GM11168 (cell line): ENCODE measurements around the gene TTLL1.
"Not testable (repeated sequence)": the region's sequence is repeated elsewhere in the genome, so short reads cannot be mapped to it uniquely, and the experiment has no call there.

ENCODE experiments used
- in situ Hi-C: fragments of 300-500 bp; cut with MboI; formaldehyde crosslinking; loops from one replicate; pipeline ENCODE4 v1.12.0; 2022; ENCODE audit warnings: low sequenced_read_pairs; ENCODE audit not compliant: unreplicated experiment

The TTLL1 gene

GRCh38 chr22:43079742-43080141 is 9.4 kb downstream of the TTLL1 start:
- in situ Hi-C loops, result no loop called here

GRCh38 chr22:43078522-43078921 is 10.7 kb downstream of the TTLL1 start:
- in situ Hi-C loops, result no loop called here

GRCh38 chr22:43077121-43077877 is 11.9 kb downstream of the TTLL1 start:
- in situ Hi-C loops, result no loop called here

GRCh38 chr22:43066844-43067385 is 22.3 kb downstream of the TTLL1 start:
- in situ Hi-C loops, result no loop called here

- in situ Hi-C loops, result no loop called here
Observed at GRCh38 chr22:43066134-43066533, 23.1 kb downstream of the TTLL1 start.

- in situ Hi-C loops, result no loop called here
Observed at GRCh38 chr22:43060183-43060582, 29.0 kb downstream of the TTLL1 start.

- in situ Hi-C loops, result no loop called here
Observed at GRCh38 chr22:43057641-43058040, 31.6 kb downstream of the TTLL1 start.

GRCh38 chr22:43053176-43053575 is 36.0 kb downstream of the TTLL1 start:
- in situ Hi-C loops, result no loop called here

GRCh38 chr22:43050995-43051394 is 38.2 kb downstream of the TTLL1 start:
- in situ Hi-C loops, result no loop called here

GRCh38 chr22:43047605-43048004 is 41.6 kb downstream of the TTLL1 start:
- in situ Hi-C loops, result no loop called here

GRCh38 chr22:43044290-43044712 is 44.9 kb downstream of the TTLL1 start:
- in situ Hi-C loops, result no loop called here

- in situ Hi-C loops, result no loop called here
Observed at GRCh38 chr22:43042101-43042780, 47.0 kb downstream of the TTLL1 start.

GRCh38 chr22:43039800-43040199 is 49.4 kb downstream of the TTLL1 start:
- in situ Hi-C loops, result loop anchor here (10.0 kb wide), 1 partner anchor 155 kb away; no protein-coding TSS in a partner anchor

- in situ Hi-C loops, result loop anchor here (10.0 kb wide), 1 partner anchor 154 kb away; no protein-coding TSS in a partner anchor
Observed at GRCh38 chr22:43038325-43038724, 50.9 kb downstream of the TTLL1 start.

- in situ Hi-C loops, result loop anchor here (10.0 kb wide), 1 partner anchor 152 kb away; no protein-coding TSS in a partner anchor
Observed at GRCh38 chr22:43036282-43036829, 52.8 kb downstream of the TTLL1 start.

- in situ Hi-C loops, result loop anchor here (10.0 kb wide), 1 partner anchor 150 kb away; no protein-coding TSS in a partner anchor
Observed at GRCh38 chr22:43035250-43035649, 53.9 kb downstream of the TTLL1 start.

- in situ Hi-C loops, result loop anchor here (10.0 kb wide), 1 partner anchor 147 kb away; no protein-coding TSS in a partner anchor
Observed at GRCh38 chr22:43031617-43032016, 57.6 kb downstream of the TTLL1 start.

GRCh38 chr22:43018615-43019014 is 70.6 kb downstream of the TTLL1 start:
- in situ Hi-C loops, result no loop called here

- in situ Hi-C loops, result no loop called here
Observed at GRCh38 chr22:43017525-43018460, 71.4 kb downstream of the TTLL1 start.

GRCh38 chr22:43016150-43016549 is 73.0 kb downstream of the TTLL1 start:
- in situ Hi-C loops, result not testable (repeated sequence)
